Caco-2 (cell line): ENCODE measurements around the gene KRT81. TPM values are rescaled to one million over a fixed set of nuclear protein-coding genes. Genes with fewer than 3 reads are reported as not detected.
"Not testable (repeated sequence)": the region's sequence is repeated elsewhere in the genome, so short reads cannot be mapped to it uniquely, and the experiment has no call there.

Experiments used
- BruUV-seq: library from RNA; stranded (reverse); fragments of 400-500 nt; replicated peaks from 2 replicates; lab custom pipeline; 2021; lab: Mats Ljungman, UMichigan
- CTCF ChIA-PET: fragments of 300-600 bp; sonication (Branson Sonifier 250); formaldehyde crosslinking; loops from one replicate; lab custom pipeline; 2022; ENCODE audit warnings: antibody characterized with exemption; lab: Charles Lee
- POLR2A ChIA-PET: fragments of 300-600 bp; sonication (Branson Sonifier 250); formaldehyde crosslinking; loops from one replicate; lab custom pipeline; 2022; ENCODE audit warnings: antibody characterized with exemption; lab: Charles Lee
- DNase-seq, 2 experiments: peaks; one replicate each; pipeline versions ENCODE4 v3.0.0 to v3.0.0-alpha.2; 2020 to 2022
- H3K27me3 ChIP-seq: replicated peaks from 2 replicates; pipeline ENCODE4 v1.6.0; 2011; ENCODE audit warnings: low read length; ENCODE audit not compliant: control insufficient read depth, insufficient read depth
- H3K36me3 ChIP-seq: 2 replicates; pipeline ENCODE4 v1.5.1; 2011; ENCODE audit warnings: low read length; ENCODE audit not compliant: control insufficient read depth, insufficient read depth
- H3K4me1 ChIP-seq: fragments of 250-450 bp; sonication (Bioruptor Pico); 2 replicates; pipeline ENCODE4 v1.5.1; 2020; ENCODE audit warnings: mild to moderate bottlenecking
- H3K4me3 ChIP-seq: 2 replicates; pipeline ENCODE4 v1.5.1; 2011; ENCODE audit warnings: low read depth, mild to moderate bottlenecking, control low read depth, low read length
- H3K9me3 ChIP-seq: fragments of 250-450 bp; sonication (Bioruptor Pico); 2 replicates; pipeline ENCODE4 v1.5.1; 2020; ENCODE audit warnings: mild to moderate bottlenecking, moderate library complexity
- H3K27ac Mint-ChIP-seq: one replicate; pipeline ENCODE4 v1.8.0; 2022; ENCODE audit warnings: mixed read lengths; ENCODE audit not compliant: unreplicated experiment
- H3K27me3 Mint-ChIP-seq: one replicate; pipeline ENCODE4 v1.8.0; 2022; ENCODE audit warnings: mixed read lengths; ENCODE audit not compliant: insufficient read depth, unreplicated experiment
- H3K36me3 Mint-ChIP-seq: one replicate; pipeline ENCODE4 v1.8.0; 2022; ENCODE audit warnings: mild to moderate bottlenecking, mixed read lengths; ENCODE audit not compliant: insufficient read depth, unreplicated experiment
- H3K4me1 Mint-ChIP-seq: one replicate; pipeline ENCODE4 v1.8.0; 2022; ENCODE audit warnings: low read depth, mixed read lengths; ENCODE audit not compliant: unreplicated experiment
- H3K4me3 Mint-ChIP-seq: one replicate; pipeline ENCODE4 v1.8.0; 2022; ENCODE audit warnings: mild to moderate bottlenecking, moderate library complexity, mixed read lengths; ENCODE audit not compliant: unreplicated experiment
- H3K9me3 Mint-ChIP-seq: one replicate; pipeline ENCODE4 v1.8.0; 2022; ENCODE audit warnings: mixed read lengths; ENCODE audit not compliant: unreplicated experiment
- intact Hi-C: fragments of 100-400 bp; cut with micrococcal nuclease; formaldehyde crosslinking; loops from one replicate; pipeline ENCODE4 v1.10.0; 2022; ENCODE audit not compliant: unreplicated experiment
- total RNA-seq: library from RNA; stranded (reverse); gene quantifications from 2 replicates; pipeline ENCODE4 v1.2.3, GENCODE V29; 2022
- TF ChIP-seq, protein P1 (sequence below), 2 experiments: fragments of 200-600 bp in 1 of 2; IDR thresholded peaks; 1 replicate in 1 of 2; 2 replicates in 1 of 2; pipeline versions ENCODE4 v1.5.1 to v1.8.0; 2011 to 2022; ENCODE audit warnings: antibody characterized with exemption in 1 of 2, control low read depth in 1 of 2, inconsistent platforms in 1 of 2, low read depth in 1 of 2, low read length in 1 of 2, mild to moderate bottlenecking in 1 of 2, moderate library complexity in 1 of 2; ENCODE audit not compliant: insufficient read depth in 1 of 2, severe bottlenecking in 1 of 2, unreplicated experiment in 1 of 2

KRT81 gene
- total RNA-seq, 1 experiment from 2014 or later = 0.45 TPM

DNA sequence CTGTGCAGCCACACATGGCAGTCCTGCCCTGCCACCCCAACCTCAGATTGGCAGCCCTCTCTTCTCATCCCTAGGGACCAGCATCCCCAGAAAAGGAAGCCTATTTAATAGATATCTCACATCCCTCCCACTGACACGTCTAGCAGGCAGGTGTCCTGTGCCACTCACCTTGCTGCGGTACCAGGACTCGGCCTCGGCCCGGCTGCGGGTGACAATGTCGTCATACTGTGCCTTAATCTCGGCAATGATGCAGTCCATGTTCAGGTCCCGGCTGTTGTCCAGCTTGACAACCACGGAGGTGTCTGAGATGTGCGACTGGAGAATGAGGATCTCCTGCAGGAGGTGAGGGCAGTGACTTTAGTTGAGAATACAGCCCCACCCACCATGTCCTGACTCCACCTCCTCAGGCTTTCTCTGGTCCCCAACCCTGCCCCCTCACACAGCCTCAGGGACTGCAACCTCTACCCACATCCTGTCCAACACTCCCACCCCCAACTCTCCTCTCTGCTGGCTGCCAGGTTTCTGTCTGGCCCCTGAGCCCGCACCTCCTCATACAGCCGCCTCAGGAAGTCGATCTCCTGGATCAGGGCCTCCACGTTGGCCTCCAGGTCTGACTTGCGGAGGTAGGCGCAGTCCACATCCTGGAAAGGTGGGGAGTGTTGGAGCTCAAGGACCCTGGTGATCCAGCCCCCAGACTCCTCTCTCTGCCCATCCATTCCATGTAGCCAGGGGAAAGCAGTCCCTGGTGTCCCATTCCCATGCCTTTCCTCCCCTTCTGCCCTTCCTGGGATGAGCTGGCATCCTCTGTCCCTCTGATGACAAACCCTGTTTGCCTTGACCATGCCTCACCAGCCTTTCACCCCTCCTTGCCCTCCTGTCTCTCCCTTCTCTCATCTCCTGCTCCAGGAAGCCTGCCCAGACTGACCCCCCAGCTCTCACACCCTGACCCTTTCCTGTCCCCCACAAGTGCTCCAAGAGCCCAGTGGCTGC is 3.2 kb downstream of the KRT81 start:
- H3K36me3 ChIP-seq, H3K4me3 ChIP-seq, H3K36me3 Mint-ChIP-seq, H3K4me1 Mint-ChIP-seq, POLR2A ChIA-PET, H3K4me1 ChIP-seq, H3K27ac Mint-ChIP-seq, BruUV-seq, H3K9me3 Mint-ChIP-seq, H3K9me3 ChIP-seq, H3K27me3 ChIP-seq, H3K27me3 Mint-ChIP-seq, intact Hi-C loops, DNase-seq, CTCF ChIA-PET, H3K4me3 Mint-ChIP-seq: not testable (repeated sequence)

DNA sequence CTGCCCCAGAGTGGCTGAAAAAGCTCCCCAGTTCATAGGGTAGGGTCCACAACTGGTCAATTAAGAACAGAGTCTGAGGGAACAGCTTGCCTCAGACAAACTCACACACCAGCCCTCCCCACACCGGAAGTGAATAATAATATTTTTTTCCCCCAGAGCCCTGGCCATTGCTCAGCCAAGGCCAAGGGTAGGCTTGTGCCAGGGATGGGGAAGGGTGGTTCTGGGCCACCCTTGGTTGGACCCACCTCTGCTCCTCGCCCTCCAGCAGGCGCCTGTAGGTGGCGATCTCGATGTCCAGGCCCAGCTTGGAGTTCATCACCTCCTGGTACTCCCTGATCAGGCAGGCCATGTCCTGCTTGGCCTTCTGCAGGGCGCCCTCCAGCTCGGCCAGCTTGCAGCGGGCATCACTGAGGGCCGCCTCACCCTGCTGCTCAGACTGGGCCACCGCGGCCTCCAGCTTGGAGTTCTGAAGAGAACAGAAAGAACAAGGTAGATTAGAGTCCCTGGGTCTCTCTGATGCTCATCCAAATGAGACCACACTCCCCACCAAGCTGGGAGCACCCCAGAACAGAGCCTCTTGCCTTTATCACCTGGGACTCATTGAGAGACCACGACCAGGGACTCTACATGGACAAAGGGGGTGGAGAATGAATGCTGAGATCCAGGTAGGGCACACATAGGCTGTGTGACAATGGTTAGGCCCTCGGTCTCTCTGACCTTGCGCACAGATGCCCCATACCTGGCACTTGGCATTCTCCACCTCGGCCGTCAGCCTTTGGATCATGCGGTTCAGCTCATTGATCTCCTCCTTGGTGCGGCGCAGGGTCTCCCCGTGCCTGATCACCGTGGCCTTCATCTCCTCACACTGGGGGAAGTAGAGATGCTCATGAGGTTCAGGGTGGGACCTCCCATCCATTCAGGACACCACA is 4.2 kb downstream of the KRT81 start:
- H3K9me3 Mint-ChIP-seq, H3K36me3 Mint-ChIP-seq, CTCF ChIA-PET, H3K27me3 ChIP-seq, H3K4me3 ChIP-seq, H3K4me1 Mint-ChIP-seq, DNase-seq, H3K4me1 ChIP-seq, H3K4me3 Mint-ChIP-seq, H3K27ac Mint-ChIP-seq, intact Hi-C loops, H3K9me3 ChIP-seq, H3K36me3 ChIP-seq, BruUV-seq, POLR2A ChIA-PET, H3K27me3 Mint-ChIP-seq: not testable (repeated sequence)

DNA sequence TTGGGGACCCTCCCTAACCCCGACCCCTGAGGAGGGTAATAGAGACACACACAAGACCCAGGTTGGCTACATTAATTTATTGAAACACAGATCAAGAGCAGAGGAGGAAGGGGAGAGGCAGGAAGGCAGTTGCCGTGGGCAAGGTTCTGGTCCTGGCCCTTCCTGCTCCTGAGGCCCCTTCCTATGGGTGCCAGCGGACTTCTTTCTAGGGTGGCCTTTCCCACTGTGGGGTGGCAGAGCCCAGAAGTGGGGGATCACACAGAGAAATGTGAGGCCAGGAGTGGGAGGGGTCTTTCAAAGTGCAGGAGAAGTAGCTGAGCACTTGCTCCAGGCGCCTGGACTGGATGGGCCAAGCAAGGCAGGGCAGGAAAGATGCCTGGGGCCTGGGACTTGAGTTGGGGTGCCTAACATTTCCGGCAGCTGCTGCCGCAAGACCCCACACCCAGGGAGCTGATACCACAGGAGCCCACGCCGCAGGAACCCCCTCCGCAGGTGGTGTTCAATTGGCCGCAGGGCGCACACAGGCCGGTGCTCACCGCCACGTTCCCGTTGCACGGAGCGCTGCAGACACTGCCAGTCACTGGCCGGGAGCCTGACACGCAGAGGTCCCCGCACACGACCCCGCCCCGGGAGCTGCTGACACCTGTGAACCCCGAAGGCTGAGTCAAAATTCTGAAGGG is 5.3 kb downstream of the KRT81 start:
- Mint-ChIP-seq H3K9me3 (no peaks in the 10 kb centered on the region), H3K36me3 (no peaks in the 10 kb centered on the region), H3K4me1 (peaks cover 7% of the 10 kb centered on the region), H3K27ac (no peak overlapping the region), H3K27me3 (no peaks in the 10 kb centered on the region), H3K4me3 (no peak overlapping the region)
- TF ChIP-seq, protein P1, sequence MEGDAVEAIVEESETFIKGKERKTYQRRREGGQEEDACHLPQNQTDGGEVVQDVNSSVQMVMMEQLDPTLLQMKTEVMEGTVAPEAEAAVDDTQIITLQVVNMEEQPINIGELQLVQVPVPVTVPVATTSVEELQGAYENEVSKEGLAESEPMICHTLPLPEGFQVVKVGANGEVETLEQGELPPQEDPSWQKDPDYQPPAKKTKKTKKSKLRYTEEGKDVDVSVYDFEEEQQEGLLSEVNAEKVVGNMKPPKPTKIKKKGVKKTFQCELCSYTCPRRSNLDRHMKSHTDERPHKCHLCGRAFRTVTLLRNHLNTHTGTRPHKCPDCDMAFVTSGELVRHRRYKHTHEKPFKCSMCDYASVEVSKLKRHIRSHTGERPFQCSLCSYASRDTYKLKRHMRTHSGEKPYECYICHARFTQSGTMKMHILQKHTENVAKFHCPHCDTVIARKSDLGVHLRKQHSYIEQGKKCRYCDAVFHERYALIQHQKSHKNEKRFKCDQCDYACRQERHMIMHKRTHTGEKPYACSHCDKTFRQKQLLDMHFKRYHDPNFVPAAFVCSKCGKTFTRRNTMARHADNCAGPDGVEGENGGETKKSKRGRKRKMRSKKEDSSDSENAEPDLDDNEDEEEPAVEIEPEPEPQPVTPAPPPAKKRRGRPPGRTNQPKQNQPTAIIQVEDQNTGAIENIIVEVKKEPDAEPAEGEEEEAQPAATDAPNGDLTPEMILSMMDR (IDR thresholded peaks at IDR 0.05; ENCODE audit: insufficient read depth in 1 of 2, low read depth in 1 of 2, low read length in 1 of 2, severe bottlenecking in 1 of 2, unreplicated experiment in 1 of 2) = no peak
- Histone ChIP-seq H3K9me3 (no peaks in the 10 kb centered on the region), H3K27me3 (no peaks in the 10 kb centered on the region), H3K36me3 (no peaks in the 10 kb centered on the region), H3K4me3 (no peak overlapping the region), H3K4me1 (peaks cover 9% of the 10 kb centered on the region)
- ChIA-PET POLR2A (no interaction called here), CTCF (no interaction called here)
- no TSS peak for BruUV-seq
- DNase-seq = no peak
- intact Hi-C loops = no loop called here
